Measurements from ENCODE around the gene CEP78. TPM values are rescaled to one million over a fixed set of nuclear protein-coding genes. Genes with fewer than 3 reads are reported as not detected.

Gene CEP78
- total and polyA plus RNA-seq, 12 donors: 1.7 to 5.7 (median 3.2) TPM

GRCh38 chr9:78249542-78249941, 13.7 kb downstream of the CEP78 start:
- Histone ChIP-seq H3K9me3 (no peaks in the 10 kb centered on the region), H3K27me3 (no peaks in the 10 kb centered on the region), H3K4me3 (no peak overlapping the region), H3K4me1 (no peaks in the 10 kb centered on the region), H3K27ac (no peak overlapping the region), H3K36me3 (peaks cover 0 to 81% (median 5%) of the 10 kb centered on the region in 9 donors)
- no peak for ATAC-seq
- no peak for DNase-seq
- TF ChIP-seq, protein P1, sequence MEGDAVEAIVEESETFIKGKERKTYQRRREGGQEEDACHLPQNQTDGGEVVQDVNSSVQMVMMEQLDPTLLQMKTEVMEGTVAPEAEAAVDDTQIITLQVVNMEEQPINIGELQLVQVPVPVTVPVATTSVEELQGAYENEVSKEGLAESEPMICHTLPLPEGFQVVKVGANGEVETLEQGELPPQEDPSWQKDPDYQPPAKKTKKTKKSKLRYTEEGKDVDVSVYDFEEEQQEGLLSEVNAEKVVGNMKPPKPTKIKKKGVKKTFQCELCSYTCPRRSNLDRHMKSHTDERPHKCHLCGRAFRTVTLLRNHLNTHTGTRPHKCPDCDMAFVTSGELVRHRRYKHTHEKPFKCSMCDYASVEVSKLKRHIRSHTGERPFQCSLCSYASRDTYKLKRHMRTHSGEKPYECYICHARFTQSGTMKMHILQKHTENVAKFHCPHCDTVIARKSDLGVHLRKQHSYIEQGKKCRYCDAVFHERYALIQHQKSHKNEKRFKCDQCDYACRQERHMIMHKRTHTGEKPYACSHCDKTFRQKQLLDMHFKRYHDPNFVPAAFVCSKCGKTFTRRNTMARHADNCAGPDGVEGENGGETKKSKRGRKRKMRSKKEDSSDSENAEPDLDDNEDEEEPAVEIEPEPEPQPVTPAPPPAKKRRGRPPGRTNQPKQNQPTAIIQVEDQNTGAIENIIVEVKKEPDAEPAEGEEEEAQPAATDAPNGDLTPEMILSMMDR (IDR thresholded peaks at IDR 0.05): no peak
- intact Hi-C loops (cut with DNase I): no loop called here

- Histone ChIP-seq H3K4me1 (no peaks in the 10 kb centered on the region), H3K27me3 (no peaks in the 10 kb centered on the region), H3K4me3 (no peak overlapping the region), H3K9me3 (no peaks in the 10 kb centered on the region), H3K27ac (no peak overlapping the region), H3K36me3 (peaks cover 0 to 90% (median 6%) of the 10 kb centered on the region in 9 donors)
- WGBS, 2 donors: 96 to 98% methylated on average over 1 of the region's 1 CpG
- intact Hi-C loops (cut with DNase I): no loop called here
- TF ChIP-seq, protein P1 (IDR thresholded peaks at IDR 0.05): no peak
- ATAC-seq: no peak
- DNase-seq: no peak
Observed at GRCh38 chr9:78252616-78253015, 16.7 kb downstream of the CEP78 start.

- H3K9me3 ChIP-seq: no peaks in the 10 kb centered on the region
- H3K27me3 ChIP-seq: no peaks in the 10 kb centered on the region
- intact Hi-C loops (cut with DNase I): no loop called here
- no peaks in the 10 kb centered on the region for H3K4me1 ChIP-seq
- ATAC-seq: no peak
- TF ChIP-seq, protein P1 (IDR thresholded peaks at IDR 0.05): no peak
- H3K27ac ChIP-seq: no peak overlapping the region
- no peak overlapping the region for H3K4me3 ChIP-seq
- WGBS, 2 donors: 86 to 94% methylated on average over 4 of the region's 4 CpGs
- H3K36me3 ChIP-seq: peaks cover 0 to 92% (median 6%) of the 10 kb centered on the region in 9 donors
- DNase-seq: no peak
Observed at GRCh38 chr9:78253285-78253684, 17.4 kb downstream of the CEP78 start.

DNA sequence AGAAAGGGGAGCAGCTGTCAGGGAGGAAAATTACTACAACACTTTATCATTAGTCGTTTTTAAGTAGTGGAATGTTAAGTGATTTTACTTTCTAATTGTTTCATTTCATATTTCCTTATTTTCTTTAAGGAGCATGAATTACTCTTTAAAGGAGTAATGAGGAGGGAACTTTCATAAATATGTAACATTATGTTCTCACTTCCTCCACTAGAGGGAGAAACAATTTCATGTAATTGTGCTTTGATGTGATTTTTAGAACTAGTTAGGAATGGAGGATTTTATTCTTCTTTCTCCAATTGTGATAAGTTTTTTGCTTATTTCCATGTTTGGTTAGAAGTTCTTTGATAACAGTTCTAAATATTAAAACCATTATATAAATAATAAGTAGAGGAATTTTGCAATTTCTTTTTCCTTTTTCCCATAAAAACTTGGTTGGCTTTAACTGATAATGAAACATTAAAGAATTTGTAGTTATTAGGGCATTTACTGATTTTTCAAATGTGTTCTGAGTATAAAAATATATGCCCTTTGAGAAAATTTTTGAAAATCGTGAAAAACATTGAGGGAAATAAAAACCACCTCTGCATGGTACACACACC, 25.6 kb downstream of the CEP78 start:
- peaks cover 0 to 42% (median 4%) of the 10 kb centered on the region in 9 donors for H3K36me3 ChIP-seq
- H3K27ac ChIP-seq: no peak overlapping the region
- H3K4me3 ChIP-seq: no peak overlapping the region
- TF ChIP-seq, protein P1 (IDR thresholded peaks at IDR 0.05): peak; percentile 36 to 74 (median 67)
- no peaks in the 10 kb centered on the region for H3K9me3 ChIP-seq
- intact Hi-C loops (cut with DNase I): loop anchor here in 8 of 10 donors (1.0 to 10.0 kb wide), 4 partner anchors 103 to 111 kb away; no protein-coding TSS in a partner anchor
- DNase-seq (no peak), ATAC-seq (no peak)
- WGBS, 2 donors: 45 to 50% methylated on average over 2 of the region's 2 CpGs
- H3K4me1 ChIP-seq: no peaks in the 10 kb centered on the region
- H3K27me3 ChIP-seq: no peaks in the 10 kb centered on the region

Measured in heart right ventricle (tissue), 16 donors.